Measurements from ENCODE around the gene FTCD.

The FTCD gene

DNA sequence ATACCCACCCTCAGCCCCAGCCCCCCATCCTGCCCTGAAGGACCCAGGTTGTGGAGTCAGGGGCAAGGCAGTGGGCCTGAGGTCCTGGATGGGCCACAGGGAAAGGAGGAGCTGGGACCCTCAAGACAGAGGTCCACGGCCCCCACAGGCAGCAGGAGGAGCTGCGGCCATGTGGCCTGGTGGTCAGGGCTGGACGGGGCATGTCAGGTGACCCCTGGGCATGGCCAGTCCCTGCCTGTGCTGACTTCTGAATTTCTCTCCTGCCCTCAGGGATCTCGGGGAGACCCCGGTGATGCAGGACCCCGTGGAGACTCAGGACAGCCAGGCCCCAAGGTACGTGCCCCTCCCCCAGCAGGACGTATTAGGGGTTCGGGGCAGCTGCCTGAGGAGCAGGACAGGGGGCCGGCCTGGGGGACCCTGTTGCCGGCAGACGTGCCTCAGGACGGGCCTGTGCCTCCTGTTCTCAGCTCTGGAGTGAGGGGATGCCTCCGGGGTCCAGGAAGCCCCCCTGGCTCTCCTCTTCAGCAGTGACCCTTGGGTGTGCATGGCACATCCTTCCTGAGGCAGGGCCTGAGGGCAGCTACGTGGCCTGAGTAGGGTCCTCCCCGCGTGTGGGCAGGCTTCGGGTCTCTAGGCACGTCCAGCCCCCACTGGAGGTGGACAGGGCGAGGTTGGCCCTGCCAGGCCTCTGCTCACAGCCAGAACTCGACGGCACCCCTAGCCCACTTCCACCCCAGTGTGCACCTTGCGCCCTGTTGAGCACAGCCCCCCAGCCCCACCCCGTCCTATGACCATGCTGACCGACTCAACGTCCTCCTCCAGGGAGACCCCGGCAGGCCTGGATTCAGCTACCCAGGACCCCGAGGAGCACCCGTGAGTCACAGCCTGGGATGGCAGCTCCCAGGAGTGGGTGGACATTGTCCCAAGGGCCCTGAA is 33.8 kb downstream of the FTCD start:
- DNase-seq: no peak

DNA sequence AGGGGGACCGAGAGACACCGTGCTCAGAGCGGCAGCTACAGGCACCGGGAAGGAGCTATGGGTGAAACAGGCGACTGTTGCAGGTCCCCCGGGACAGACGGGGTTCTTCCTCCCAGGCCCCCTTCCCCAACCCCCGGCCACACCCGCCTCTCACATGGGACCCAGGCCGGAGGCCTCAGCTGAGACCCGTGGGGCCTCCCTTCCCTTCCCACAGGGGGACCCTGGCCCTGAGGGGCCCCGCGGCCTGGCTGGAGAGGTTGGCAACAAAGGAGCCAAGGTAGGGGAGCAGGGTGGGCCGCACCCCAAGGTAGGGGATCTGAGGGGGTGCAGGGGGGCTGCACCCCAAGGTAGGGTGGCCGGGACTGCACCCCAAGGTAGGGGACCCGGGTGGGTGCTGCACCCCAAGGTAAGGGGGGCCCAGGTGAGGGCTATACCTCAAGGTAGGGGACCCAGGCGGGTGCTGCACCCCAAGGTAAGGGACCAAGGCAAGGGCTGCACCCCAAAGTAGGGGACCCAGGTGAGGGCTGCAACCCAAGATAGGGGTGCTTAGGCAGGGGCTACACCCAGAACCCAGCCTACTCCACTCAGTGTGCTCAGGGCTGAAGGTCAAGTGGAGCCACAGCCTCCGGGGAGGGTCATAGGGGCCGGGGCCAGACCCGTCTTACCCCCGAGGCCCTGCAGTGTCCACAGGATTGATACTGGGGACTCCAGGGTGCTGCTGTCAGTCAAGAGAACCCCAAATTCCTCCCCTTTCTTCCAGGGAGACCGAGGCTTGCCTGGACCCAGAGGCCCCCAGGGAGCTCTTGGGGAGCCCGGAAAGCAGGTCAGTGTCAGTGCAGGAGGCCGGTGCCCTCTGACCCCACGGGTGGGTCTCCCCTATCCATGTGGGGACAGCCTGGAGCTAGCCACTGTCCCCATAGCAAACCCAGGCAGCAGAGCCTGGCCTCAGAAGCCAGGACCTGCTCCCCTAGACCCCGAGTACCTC is 34.8 kb downstream of the FTCD start:
- DNase-seq: no peak

DNA sequence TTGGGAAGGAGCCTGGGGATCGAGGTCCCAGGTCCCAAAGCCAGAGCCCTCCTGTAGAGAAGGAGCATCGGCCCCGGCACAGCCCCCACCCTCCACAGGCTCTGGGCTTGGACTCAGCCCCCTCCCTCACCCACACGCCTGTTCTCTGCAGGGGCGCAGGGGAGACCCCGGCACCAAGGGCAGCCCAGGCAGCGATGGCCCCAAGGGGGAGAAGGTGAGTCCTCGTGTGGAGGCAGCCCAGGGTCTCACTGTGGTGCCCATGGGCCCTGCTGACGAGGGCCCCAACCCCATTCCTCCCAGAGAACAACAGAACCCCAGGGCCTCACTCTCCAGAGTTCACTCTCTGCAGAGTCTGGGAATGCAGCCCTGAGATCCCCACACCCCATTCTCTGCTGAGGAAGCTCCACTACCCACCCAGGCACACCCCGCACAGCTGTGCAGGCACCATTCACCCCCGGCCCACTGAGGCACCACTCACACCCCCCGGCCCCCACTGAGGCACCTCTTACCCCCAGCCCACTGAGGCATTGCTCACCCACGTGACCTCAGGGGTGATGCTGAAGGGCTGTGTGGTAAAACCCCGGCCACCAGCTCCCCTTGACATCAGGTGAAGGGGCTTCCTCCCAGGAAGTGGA is 35.6 kb downstream of the FTCD start:
- DNase-seq: no peak

DNA sequence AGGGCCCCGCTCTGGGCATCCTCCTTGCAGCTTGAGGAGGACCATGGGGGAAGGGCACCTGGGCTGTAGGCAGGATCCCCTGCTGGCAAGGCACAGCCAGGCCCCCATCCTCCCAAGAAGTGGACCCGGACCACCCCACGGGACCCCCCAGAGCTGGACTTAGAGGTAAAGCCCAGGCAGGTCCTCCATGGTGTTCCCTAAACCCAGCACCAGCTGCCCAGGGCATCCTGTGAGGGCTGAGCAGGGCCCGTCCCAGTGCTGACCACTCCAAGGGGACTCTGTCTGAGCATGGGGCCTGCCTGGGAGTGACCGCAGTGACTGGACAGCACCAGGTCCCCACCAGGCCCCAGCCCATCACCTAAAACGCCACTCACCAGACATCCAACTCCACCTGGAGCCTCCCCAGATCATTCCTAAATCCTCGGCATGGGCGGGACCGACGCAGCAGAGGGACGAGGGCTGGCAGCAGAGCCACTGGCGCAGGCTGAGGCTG is 36.2 kb downstream of the FTCD start:
- no peak for DNase-seq

DNA sequence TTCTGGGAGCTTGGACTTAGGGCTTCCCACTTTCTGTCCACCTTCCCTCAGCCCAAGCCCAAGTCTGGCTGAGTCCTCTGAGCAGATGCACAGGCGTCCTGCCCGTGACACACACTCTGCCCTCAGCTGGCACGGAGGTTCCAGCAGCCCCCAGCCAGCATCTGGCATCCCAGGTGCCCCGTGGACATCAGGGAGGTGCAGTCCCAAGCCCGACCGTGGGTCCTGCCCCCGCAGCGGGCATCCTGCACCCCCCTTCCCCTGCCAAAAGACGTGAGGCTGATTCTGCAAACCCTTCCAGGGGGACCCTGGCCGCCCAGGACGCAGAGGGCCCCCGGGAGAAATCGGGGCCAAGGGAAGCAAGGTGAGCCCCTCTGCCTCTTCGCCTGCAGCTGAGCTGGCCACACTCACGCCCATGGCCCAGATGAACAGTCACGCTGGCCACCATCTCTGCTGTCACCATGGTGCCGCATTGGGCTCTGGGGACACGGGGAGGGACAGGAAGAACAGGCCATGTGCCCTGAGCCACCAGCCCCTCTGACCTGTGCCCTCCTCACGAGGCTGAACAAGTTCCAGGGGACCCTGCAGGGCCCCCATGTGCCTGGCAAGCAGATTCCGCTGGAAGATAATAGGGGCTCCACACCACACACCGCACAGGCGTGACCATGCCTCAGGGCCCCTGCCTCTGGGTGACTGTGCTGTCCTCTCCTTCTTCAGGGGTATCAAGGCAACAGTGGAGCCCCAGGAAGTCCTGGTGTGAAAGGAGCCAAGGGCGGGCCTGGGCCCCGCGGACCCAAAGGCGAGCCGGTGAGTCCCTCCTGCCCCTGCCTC is 36.8 kb downstream of the FTCD start:
- DNase-seq: no peak

DNA sequence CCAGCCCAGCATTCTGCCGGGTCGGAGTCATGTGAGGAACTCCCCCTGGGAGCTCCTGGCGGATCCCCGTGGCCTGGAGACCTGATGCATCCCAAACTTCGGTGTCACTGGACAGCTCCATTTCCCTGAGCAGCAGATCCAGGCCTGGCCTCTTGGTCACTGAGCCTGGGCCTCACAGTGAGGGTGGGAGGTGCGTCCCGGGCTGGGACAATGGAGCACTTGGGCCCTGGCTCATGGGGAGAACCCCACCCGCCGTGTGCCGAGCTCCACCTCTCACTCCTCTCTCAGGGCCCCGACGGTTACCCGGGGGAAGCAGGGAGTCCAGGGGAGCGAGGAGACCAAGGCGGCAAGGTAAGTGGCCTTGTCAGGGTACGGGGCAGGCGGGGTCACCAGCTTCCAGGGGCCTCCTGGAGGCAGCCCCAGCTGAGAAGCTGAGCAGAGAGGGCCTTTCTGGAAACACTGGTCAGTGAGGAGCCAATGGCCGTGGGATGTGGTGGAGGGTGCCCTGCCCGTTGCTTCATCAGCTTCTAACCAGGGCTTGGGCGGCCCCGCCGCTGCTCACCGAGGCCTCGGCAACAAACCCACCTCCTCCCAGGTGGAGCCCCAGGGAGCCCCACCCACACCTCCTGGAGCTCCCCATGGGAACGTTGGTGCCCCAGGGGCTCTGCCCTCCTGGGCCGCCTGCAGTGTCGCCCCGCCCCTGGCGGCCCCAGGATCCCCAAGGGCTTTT is 37.6 kb downstream of the FTCD start:
- no peak for DNase-seq

DNA sequence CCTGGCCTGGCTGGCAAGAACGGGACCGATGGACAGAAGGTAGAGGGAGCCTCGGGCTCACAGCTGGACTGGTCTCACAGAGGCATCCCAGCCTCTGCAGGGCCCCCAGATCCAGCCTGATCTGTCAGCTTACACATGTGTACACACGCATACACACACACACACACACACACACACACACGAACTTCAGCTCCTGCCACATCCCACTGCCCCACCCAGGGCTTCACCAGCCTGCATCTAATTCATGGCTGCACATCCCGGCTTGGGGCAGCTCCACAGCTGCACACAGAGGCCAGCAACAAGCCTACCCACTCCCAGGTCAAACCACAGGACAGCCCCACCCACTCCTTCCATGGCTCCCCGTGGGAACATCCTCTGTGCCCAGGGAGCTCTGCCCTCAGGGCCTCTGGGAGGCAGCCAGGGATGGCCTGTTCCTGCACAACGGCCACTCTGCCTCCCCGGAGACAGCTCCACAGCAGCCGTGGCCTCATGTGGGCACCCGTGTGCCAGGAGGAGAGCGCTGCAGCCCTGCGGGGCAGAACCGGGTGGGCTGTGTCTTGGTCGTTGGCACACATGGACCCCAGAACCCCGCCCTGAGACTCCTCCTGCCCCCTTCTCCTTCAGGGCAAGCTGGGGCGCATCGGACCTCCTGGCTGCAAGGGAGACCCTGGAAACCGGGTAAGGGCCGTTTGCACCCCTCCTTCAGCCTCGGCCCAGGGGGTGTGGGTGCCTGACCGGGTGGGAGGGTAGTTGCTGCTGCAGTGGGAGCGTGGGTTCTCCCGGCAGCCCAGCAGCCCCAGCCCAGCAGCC is 38.4 kb downstream of the FTCD start:
- no peak for DNase-seq

DNA sequence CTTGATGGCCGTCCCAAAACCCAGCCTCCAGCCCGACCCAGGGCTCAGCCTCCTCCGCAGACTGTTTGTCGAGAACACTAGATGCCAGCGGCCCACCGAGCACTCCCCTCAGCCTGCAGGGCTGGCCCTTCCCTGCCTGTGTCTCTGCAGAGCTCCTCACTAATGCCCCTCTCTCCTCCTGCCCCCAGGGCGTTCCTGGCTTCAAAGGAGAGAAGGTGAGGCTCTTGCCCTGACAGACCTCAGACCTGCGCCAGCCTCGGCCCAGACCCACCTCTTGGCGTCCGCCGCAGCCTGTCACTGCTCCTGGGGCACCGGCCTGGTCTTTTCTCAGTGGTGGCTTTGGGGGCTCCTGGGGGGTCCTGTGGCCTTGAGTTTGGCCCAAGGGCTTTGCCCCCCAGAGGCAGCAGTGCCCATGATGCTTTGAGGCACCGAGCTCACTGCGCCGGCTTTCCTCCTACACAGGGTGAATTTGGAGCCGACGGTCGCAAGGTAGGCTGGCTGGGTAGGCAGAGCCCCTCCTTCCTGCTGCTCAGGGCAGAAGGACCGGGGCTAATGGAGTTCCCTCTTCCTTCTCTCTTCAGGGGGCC is 39.1 kb downstream of the FTCD start:
- DNase-seq: no peak

DNA sequence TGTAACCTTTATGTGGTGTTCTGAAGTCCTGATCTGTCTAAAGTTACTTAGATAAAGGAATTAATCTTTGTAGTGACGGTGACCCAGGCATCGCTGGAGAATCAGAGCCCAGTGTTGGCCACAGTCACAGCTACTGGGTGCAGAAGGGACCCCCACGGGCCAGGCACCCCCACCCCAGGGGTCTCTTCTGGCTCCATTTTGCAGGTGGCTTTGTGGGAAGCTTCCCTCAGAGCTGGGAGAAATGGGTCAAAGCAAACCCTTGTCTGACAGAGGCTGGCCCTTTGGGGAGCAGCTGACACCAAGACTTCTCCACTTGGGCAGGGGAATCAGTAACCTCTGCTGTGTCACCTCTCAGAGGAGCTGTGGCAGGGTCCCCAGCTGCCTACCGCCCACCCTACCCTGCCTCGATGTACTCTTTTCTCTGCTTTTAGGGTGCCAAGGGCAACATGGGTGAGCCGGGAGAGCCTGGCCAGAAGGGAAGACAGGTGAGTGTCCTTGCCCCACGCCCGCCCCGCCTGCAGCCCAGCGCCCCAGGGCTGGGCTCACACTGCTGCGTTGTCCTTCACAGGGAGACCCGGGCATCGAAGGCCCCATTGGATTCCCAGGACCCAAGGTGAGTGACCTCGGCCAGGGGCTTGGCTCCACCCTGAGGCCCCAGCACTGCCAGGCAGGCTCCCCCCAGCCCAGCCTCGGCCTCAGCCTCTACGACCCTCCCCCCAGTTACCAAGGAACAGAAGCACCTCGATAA is 39.8 kb downstream of the FTCD start:
- no peak for DNase-seq

DNA sequence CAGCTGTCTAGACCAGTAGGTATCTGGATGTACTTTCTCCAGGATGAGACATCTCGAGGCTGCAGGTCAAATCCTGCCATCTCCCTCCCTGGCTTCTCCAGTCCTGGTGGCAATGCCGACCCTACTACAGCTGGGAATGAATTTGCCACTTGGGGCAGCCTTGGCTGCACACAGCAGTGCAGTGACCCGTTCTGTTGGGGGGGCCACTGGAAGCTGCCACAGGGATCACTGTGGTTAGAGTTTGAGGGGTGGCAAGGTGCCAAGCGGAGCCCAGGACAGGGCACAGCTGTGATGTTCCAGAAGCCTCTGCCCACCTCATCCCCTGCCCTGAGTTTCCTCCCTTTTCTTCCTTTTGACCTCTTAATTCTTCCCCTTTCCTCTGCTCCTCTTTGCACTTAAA is 40.4 kb downstream of the FTCD start:
- DNase-seq: no peak

DNA sequence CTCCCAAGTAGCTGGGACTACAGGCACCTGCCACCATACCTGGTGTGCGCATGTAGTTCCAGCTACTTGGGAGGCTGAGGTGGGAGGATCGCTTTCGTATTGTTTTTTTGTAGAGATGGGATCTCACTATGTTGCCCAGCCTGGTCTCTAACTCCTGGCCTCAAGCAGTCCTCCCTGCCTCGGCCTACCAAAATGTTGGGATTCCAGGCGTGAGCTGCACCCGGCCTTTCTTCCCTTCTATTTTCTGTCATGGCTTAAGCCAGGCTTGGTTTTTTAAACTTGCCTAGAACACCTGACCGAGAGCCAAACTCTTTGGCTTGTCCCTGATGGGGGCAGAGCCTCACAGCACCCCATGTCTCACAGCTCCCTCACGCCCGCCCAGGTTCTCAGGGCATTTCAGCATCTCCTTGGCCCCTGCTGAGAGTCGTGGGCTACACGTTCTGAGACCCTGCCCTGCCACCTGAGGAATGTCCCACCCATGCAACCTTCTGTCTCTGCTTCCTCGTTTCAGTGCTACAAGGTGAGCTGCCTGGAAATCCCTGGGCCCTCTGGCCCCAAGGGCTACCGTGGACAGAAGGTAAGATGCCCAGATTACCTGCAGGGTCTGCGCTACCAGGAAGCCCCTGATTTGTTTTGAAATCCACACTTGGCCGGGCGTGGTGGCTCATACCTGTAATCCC is 41.7 kb downstream of the FTCD start:
- DNase-seq: no peak

DNA sequence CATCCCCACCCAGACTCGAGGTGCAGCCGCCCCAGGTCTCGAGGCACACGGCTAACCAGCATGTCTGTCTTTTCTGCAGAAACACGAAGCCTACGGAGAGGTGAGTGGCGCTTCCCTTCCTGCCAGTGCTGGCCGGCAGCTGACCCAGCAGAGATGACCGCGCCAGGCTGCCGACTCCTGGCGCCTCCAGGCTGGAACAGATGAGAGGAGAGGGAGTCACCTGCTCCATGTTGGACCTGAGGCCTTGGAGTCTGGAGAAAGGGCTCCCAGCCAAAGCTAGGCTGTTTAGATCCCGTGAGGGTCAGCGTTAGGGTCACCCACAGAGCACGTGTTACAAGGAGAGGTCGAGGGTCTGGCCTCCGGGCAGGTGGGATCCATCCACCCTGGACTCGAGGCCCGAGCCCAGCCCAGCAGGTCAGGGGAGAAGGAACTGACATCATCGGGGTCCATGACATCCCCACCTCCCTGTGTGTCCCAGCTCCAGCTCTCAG is 42.6 kb downstream of the FTCD start:
- no peak for DNase-seq

DNA sequence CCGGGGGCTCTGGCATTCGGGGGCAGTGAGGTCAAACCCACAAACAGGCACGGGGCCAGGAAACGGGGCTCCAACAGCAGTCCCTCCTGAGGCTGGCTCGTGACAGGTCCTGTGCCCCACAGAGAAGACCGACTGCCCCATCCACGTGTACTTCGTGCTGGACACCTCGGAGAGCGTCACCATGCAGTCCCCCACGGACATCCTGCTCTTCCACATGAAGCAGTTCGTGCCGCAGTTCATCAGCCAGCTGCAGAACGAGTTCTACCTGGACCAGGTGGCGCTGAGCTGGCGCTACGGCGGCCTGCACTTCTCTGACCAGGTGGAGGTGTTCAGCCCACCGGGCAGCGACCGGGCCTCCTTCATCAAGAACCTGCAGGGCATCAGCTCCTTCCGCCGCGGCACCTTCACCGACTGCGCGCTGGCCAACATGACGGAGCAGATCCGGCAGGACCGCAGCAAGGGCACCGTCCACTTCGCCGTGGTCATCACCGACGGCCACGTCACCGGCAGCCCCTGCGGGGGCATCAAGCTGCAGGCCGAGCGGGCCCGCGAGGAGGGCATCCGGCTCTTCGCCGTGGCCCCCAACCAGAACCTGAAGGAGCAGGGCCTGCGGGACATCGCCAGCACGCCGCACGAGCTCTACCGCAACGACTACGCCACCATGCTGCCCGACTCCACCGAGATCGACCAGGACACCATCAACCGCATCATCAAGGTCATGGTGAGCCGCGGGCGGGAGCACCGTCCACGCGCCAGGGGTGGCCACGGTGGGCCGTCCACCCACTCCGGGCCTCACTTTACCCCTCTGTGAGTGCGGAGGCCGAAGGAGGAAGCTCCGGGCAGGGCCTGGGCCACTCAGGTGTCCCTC is 43.3 kb downstream of the FTCD start:
- no peak for DNase-seq

DNA sequence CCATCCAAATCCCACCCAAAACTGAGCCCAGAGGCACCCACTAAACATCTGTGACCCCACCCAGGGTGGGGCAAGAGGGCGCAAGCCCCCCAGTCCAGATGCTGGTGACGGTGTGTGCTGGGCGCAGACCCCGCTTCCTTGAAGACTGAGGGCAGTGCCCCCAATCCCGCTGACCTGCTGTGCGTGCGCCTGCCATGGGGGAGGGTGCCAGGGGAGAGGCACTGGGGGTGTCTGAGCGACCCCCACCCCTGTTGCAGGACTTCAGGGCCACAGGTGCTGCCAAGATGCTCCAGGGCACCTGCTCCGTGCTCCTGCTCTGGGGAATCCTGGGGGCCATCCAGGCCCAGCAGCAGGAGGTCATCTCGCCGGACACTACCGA is 44.2 kb downstream of the FTCD start:
- no peak for DNase-seq

DNA sequence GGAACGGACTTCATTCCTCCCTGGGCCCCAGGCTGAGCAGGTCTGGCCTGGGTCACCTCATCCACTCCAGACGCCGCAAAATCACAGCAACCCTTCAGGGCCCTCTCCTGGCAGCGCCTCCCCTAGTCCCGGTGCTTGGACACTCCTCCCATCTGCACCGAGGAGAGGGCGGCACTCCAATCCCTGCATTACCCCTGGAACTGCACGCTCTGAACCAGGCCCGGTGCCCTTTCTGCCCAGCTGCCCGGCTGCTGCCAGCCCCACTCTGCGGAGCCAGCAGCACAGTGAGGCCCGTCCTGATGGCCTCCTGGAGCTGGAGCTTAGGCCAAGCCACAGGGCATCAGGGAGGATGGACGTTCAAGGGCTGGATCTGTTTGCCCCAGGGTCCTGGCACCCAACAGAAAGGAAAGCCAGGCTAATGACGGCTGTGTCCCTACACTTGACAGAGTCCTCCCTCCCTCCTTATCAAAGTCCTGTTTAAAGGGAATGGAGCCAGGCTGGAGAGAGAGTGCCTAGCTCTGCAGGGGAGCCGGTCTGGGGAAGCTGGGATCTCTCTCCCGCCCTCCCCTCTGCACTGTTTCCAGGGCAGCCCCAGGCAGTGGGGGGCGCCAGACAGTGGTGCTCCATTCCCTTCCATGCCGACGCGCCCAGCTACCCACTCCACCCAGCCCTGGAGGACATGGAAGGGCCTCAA is 44.7 kb downstream of the FTCD start:
- no peak for DNase-seq

DNA sequence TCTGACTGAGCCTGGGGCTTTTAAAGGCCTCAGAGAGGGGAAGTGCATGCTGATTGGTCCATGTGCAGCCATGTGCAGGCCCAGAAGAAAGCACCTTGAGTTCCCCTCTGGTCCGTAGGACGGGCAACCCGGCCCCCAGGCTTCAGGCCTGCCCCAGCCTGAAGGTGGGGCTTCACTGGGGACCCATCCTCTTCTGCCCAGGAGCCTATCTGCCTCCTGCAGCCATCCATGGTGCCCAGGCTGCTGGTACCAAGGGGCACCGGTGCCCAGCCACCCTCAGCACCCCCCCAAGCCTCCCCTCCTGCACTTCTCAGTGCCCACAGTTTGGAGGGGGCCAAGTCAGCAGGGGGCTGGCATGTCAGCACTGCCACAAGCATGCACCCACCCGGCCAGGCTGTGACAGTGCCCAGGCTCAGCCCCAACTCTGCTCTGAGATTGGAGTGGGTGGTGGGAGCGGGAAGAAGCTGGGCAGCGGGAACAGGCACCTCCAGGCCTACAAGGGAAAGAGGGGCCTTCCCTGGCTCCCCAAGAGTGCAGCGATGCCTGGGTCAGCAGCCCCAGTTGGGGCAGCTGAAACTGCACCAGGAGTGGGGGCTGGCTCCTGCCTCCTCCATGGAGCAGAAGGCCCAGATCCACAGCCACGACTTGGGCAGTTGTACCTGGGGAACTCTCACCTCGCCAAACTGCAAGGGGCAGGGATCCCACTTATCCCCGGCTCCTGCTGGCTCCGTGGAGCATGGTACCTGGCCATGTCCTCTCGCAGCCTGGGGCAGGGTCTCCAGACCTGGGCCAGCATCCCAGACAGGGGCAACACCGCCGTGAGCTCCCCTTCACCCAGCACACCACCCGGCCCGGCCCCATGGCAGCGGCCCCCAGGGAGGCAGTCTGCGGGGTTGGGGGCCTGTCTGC is 45.8 kb downstream of the FTCD start:
- DNase-seq: no peak

All from suppressor macrophage treated with lipopolysaccharide for 4 hours (primary cell).